Cardiac septum (tissue), 1 donor: ENCODE results near the gene MRPS5. TPM values are rescaled to one million over a fixed set of nuclear protein-coding genes. Genes with fewer than 3 reads are reported as not detected.

Source experiments
- DNase-seq: peaks from one replicate; pipeline ENCODE4 v3.0.0-alpha.2; 2020; ENCODE audit warnings: low spot score
- intact Hi-C: fragments of 100-400 bp; cut with DNase I; formaldehyde crosslinking; loops from one replicate; pipeline ENCODE4 v1.14.0; 2022
- total RNA-seq: library from RNA; stranded (reverse); fragmentation: NEBNext Ultra II Directional; extraction: Animal tissue kit (Norgen Biotek cat#: 25700); gene quantifications from one replicate; pipeline ENCODE4 v1.2.1, GENCODE V29; 2021
- donor health status: DM: no; HTN: no; CAD: no.

The MRPS5 gene
- total RNA-seq, 1 donor from 2014 or later, result 69.4 TPM

- intact Hi-C loops, result no loop called here
- peak; percentile 57 for DNase-seq
Measured at GRCh38 chr2:95051626-95052025, 70.0 kb downstream of the MRPS5 start.

- DNase-seq, result peak; percentile 67
- intact Hi-C loops, result no loop called here
Measured at GRCh38 chr2:95050385-95051300, 71.0 kb downstream of the MRPS5 start.

GRCh38 chr2:95049961-95050360 is 71.6 kb downstream of the MRPS5 start:
- DNase-seq, result peak; percentile 56
- intact Hi-C loops, result no loop called here

GRCh38 chr2:95049683-95049955 is 72.0 kb downstream of the MRPS5 start:
- intact Hi-C loops, result no loop called here
- DNase-seq, result peak; percentile 71

GRCh38 chr2:95048825-95049682 is 72.6 kb downstream of the MRPS5 start:
- intact Hi-C loops, result no loop called here
- peak; percentile 62 for DNase-seq

- peak; percentile 46 for DNase-seq
- intact Hi-C loops, result no loop called here
Measured at GRCh38 chr2:95047629-95048510, 73.7 kb downstream of the MRPS5 start.

GRCh38 chr2:95046371-95047112 is 75.1 kb downstream of the MRPS5 start:
- peak; percentile 61 for DNase-seq
- intact Hi-C loops, result no loop called here

GRCh38 chr2:95044601-95045000 is 77.0 kb downstream of the MRPS5 start:
- intact Hi-C loops, result no loop called here
- no peak for DNase-seq

- intact Hi-C loops, result no loop called here
- DNase-seq, result peak; percentile 91
Measured at GRCh38 chr2:95043300-95044093, 78.1 kb downstream of the MRPS5 start.

- no peak for DNase-seq
Measured at GRCh38 chr2:95042472-95043271, 78.9 kb downstream of the MRPS5 start.

GRCh38 chr2:95041824-95042442 is 79.7 kb downstream of the MRPS5 start:
- no peak for DNase-seq

More at GRCh38 chr2:95042472-95043271, 78.9 kb downstream of the MRPS5 start:
- intact Hi-C loops, result no loop called here

GRCh38 chr2:95041060-95041823 is 80.4 kb downstream of the MRPS5 start:
- intact Hi-C loops, result no loop called here
- no peak for DNase-seq

More at GRCh38 chr2:95041824-95042442, 79.7 kb downstream of the MRPS5 start:
- intact Hi-C loops, result no loop called here

GRCh38 chr2:95040426-95040825 is 81.2 kb downstream of the MRPS5 start:
- intact Hi-C loops, result no loop called here

GRCh38 chr2:95039978-95040377 is 81.6 kb downstream of the MRPS5 start:
- no peak for DNase-seq
- intact Hi-C loops, result no loop called here

More at GRCh38 chr2:95040426-95040825, 81.2 kb downstream of the MRPS5 start:
- no peak for DNase-seq

- intact Hi-C loops, result no loop called here
- DNase-seq, result no peak
Measured at GRCh38 chr2:95039363-95039762, 82.2 kb downstream of the MRPS5 start.

GRCh38 chr2:95038635-95039298 is 82.8 kb downstream of the MRPS5 start:
- intact Hi-C loops, result no loop called here
- no peak for DNase-seq
